ENCODE data around the gene HNF4A. TPM values are rescaled to one million over a fixed set of nuclear protein-coding genes. Genes with fewer than 3 reads are reported as not detected.

The HNF4A gene
- total and polyA plus RNA-seq, 2 of the 13 experiments (the other 11 are each of a cell fraction or from before 2014, with no cell fraction given) = 80.9 to 169 TPM

- TF ChIP-seq ZBTB2 (CRISPR knock-in tag; IDR thresholded peaks at IDR 0.05; ENCODE audit: low read depth) (no peak), GATAD1 (CRISPR knock-in tag; IDR thresholded peaks at IDR 0.05) (peak; percentile 19; the same call in 1 of the 2 replicates), ZNF441 (CRISPR knock-in tag; IDR thresholded peaks at IDR 0.05; ENCODE audit: borderline replicate concordance) (no peak), YEATS4 (CRISPR knock-in tag; IDR thresholded peaks at IDR 0.05; ENCODE audit: borderline replicate concordance) (no peak), ZKSCAN5 (CRISPR knock-in tag; IDR thresholded peaks at IDR 0.05) (no peak), TCF7L2 (IDR thresholded peaks at IDR 0.05; ENCODE audit: low read depth, low read length) (no peak), ZNF780A (CRISPR knock-in tag; IDR thresholded peaks at IDR 0.05) (no peak), TGIF2 (CRISPR knock-in tag; IDR thresholded peaks at IDR 0.05) (peak; percentile 20; the same call in 1 of the 2 replicates), MAFF (IDR thresholded peaks at IDR 0.05; ENCODE audit: low read depth, low read length) (no peak), DZIP1 (CRISPR knock-in tag; IDR thresholded peaks at IDR 0.05) (no peak), JARID2 (CRISPR knock-in tag; IDR thresholded peaks at IDR 0.05; ENCODE audit: insufficient replicate concordance) (peak; percentile 64), ZNF207 (IDR thresholded peaks at IDR 0.05; ENCODE audit: borderline replicate concordance) (no peak), JUN (CRISPR knock-in tag; IDR thresholded peaks at IDR 0.05) (no peak), ZNF746 (CRISPR knock-in tag; IDR thresholded peaks at IDR 0.05) (no peak), POGZ (CRISPR knock-in tag; IDR thresholded peaks at IDR 0.05) (peak; percentile 34; the same call in 1 of the 2 replicates), ZNF256 (CRISPR knock-in tag; conservative IDR thresholded peaks at IDR 0.05) (0 out of 2 replicates have a peak, but pooled peaks have one; percentile 43), CAMTA2 (CRISPR knock-in tag; IDR thresholded peaks at IDR 0.05; ENCODE audit: borderline replicate concordance) (no peak), ETV5 (CRISPR knock-in tag; IDR thresholded peaks at IDR 0.05; ENCODE audit: borderline replicate concordance) (no peak), NFE2L1 (CRISPR knock-in tag; IDR thresholded peaks at IDR 0.05; ENCODE audit: borderline replicate concordance) (no peak), FOXO1 (CRISPR knock-in tag; IDR thresholded peaks at IDR 0.05) (0 out of 2 replicates have a peak, but pooled peaks have one; percentile 8), ZFYVE20 (CRISPR knock-in tag; IDR thresholded peaks at IDR 0.05; ENCODE audit: borderline replicate concordance, low read depth) (no peak), PHB2 (IDR thresholded peaks at IDR 0.05; ENCODE audit: partially characterized antibody) (no peak), ZMYM3 (CRISPR knock-in tag; IDR thresholded peaks at IDR 0.05) (peak; percentile 70), HNRNPL (IDR thresholded peaks at IDR 0.05; ENCODE audit: low read depth, low read length) (no peak), PBX2 (CRISPR knock-in tag; IDR thresholded peaks at IDR 0.05) (no peak), ELF3 (CRISPR knock-in tag; IDR thresholded peaks at IDR 0.05) (no peak), KAT7 (CRISPR knock-in tag; IDR thresholded peaks at IDR 0.05; ENCODE audit: borderline replicate concordance) (no peak)
Observed at GRCh38 chr20:44461803-44462174, 106.3 kb downstream of the HNF4A start (continued).
